GM12864 (cell line): ENCODE results near the gene PSMB2.

Source experiments
- DNase-seq: peaks from one replicate; pipeline ENCODE4 v3.0.0-alpha.2; 2011; ENCODE audit warnings: low read depth
- H3K4me3 ChIP-seq: 2 replicates; pipeline ENCODE4 v1.5.1; 2011; ENCODE audit warnings: mild to moderate bottlenecking, low read depth, low read length, control low read depth
- CTCF ChIP-seq: IDR thresholded peaks from 2 replicates; pipeline ENCODE4 v1.5.1; 2011; ENCODE audit warnings: low read depth, mild to moderate bottlenecking, moderate library complexity, low read length, control low read depth, inconsistent platforms; ENCODE audit errors: missing control alignments

Gene PSMB2

GRCh38 chr1:35595684-35596083, 45.6 kb downstream of the PSMB2 start:
- DNase-seq, result no peak
- H3K4me3 ChIP-seq, result no peak overlapping the region
- TF ChIP-seq CTCF, result no peak

GRCh38 chr1:35594005-35594760, 47.1 kb downstream of the PSMB2 start:
- no peak overlapping the region for H3K4me3 ChIP-seq
- no peak for TF ChIP-seq CTCF
- no peak for DNase-seq

- H3K4me3 ChIP-seq, result no peak overlapping the region
- no peak for DNase-seq
Observed at GRCh38 chr1:35592991-35593769, 48.1 kb downstream of the PSMB2 start.

GRCh38 chr1:35591211-35591610, 50.1 kb downstream of the PSMB2 start:
- H3K4me3 ChIP-seq, result no peak overlapping the region
- TF ChIP-seq CTCF, result no peak
- DNase-seq, result no peak

More at GRCh38 chr1:35592991-35593769, 48.1 kb downstream of the PSMB2 start:
- no peak for TF ChIP-seq CTCF

GRCh38 chr1:35590476-35591040, 50.8 kb downstream of the PSMB2 start:
- TF ChIP-seq CTCF, result no peak
- H3K4me3 ChIP-seq, result no peak overlapping the region
- DNase-seq, result no peak

GRCh38 chr1:35589516-35590427, 51.6 kb downstream of the PSMB2 start:
- no peak for DNase-seq
- no peak for TF ChIP-seq CTCF
- H3K4me3 ChIP-seq, result no peak overlapping the region
